Hematopoietic multipotent progenitor cell treated with erythropoietin and hydrocortisone succinate and interleukin-3 and kit ligand, for 17 days (in vitro differentiated cells): ENCODE data around the gene UTP11.
"Not testable (repeated sequence)": the region's sequence is repeated elsewhere in the genome, so short reads cannot be mapped to it uniquely, and the experiment has no call there.

Source experiments
- DNase-seq: peaks from one replicate; pipeline ENCODE4 v3.0.0-alpha.2; 2015; ENCODE audit warnings: low spot score

UTP11 gene

DNA sequence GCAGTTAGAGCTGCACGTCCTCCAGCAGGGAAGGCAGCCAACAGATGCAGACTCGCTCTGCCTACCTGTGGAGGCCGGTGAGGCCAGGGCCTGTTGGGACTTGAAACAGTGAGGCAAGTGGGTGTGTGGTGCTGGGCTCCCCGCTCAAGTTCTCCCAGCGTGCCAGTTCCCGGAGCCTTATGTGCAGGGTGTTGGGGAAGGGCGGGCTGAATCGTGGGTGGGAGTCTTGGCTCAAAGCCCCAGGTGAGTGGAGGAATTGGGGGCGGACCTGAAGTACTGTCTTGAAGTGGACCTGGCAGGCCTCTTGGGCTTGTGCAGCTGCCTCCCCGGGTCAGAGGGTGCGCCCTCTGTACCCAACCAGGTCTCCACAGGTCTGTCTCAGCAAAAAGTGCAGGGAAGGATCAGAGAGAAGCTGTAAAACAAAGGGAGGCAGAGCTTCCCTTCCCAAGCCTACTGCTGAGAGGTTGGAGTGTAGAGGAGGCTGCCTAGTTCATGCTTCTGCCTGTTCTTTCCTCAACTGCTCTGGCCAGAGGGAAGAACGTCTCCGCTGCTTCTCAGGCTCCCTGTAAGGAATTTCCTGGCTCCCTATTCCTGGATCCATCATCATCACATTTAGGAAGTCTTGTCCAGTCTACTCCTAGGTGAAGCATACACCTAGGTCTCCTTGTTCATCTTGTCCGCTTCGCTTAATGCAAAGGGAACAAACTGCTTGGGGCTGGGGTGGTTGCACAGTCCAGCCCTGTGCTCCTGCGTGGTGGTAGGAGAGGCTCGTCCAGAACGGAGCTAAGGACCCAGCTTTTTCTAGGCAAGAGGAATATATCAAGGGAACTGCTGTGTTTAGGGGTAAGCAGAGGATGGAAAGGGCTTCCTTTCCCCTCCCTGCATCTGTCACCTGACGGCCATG lies 14.9 kb downstream of the UTP11 start:
- DNase-seq, result no peak

GRCh38 chr1:38028105-38028591 lies 15.6 kb downstream of the UTP11 start:
- DNase-seq, result no peak

- no peak for DNase-seq
These were observed 16.1 kb downstream of the UTP11 start for GRCh38 chr1:38028671-38029070.

GRCh38 chr1:38029081-38029681 lies 16.6 kb downstream of the UTP11 start:
- DNase-seq, result no peak

DNA sequence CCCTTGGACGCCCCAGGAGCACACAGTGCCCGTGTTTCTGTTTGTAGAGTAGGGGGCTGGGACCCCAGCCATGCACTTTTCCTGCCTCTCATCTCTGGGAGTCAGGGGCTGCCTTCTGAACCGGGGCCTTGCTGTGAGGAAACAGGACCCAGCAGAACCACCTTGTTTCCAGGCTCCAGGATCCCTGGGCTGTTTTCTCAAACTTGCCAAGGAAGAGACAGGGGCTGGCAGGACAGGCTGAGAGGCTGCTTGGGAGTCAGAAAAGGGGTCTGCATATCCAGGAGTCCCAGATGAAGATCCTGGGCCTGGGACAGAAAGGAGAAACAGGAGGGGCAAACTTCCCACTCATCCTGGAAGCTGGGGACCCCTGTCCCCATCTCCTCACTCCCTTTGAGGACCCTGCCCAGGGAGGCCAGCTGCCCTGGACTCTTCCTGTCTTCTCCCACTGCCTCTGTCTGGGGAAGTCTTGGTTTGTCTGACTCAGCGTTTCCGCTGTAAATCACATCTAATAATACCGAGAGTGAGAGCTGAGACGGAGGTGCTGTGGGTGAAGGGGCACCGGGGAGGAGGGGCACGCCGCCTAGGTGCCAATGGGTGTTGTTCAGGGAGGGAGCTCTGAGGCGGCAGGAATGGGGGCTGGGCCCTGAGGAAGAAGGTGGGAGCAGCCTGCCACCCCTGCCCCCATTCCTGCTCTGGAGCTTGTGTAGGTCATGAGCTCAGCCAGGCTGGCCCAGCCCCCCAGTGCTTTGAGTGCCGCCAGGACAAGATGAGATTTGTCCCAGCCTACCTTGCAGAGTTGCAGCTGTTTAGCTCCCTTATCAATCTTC lies 17.4 kb downstream of the UTP11 start:
- DNase-seq, result no peak

DNA sequence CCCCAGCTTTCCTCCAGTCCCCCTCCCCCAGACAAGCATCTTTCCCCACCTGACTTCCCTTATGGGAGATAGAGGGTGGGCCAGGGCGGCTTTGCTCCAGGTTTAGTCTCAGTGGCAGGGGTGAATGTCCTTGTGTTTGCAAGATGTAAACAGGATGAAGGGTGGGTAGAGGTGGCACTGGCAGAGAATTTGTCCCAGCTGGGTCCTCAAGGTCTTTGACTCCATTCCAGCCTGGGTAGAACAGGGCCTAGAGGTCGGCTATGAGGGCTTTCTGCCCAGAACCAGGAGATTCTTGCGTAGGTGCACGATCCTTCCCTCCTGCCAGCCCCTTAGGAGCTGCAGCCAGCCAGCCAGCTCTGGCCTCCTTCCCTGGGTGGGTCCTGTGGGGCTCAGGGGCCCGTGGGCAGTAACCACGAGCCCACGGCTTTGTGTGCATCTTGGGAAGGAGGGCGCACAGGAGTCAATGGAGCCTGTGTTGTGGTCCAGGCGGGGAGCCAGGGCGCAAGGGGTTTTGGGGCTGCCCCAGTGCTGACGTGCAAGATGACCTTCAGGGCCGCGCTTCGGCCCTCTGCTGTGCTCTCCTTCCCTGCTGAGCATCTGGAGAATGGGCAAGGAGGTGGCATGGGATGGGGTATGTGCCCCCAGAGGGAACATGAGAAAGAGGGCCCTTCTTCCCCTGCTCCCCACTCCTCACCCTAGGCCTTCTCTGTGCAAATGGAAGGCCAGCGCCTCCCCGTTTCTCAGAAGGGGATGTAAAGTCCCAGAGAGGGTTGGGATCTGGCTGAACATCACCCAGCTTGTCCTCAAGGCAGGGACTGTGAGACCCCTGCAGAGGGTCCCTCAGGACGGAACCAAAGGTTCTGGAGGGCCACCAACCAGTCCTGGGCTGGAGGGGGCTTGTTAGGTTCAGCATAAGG lies 18.3 kb downstream of the UTP11 start:
- DNase-seq, result no peak

DNA sequence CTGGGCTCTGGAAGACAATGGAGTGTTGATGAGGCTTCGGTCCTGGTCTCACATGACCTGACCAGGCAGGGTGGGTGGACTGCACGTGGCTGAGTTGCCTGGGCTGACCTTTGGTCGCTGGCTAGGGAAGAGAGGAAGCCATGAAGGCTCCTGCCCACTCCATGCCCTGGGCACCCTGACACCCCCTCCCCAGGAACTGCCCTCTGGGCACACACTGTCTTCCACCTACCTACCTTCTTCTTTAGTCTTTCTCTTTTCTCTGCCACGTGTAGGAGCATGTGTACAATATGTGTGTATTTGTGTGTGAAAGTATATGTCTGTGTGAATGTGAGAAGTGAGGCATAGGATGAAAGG lies 19.0 kb downstream of the UTP11 start:
- DNase-seq, result no peak

DNA sequence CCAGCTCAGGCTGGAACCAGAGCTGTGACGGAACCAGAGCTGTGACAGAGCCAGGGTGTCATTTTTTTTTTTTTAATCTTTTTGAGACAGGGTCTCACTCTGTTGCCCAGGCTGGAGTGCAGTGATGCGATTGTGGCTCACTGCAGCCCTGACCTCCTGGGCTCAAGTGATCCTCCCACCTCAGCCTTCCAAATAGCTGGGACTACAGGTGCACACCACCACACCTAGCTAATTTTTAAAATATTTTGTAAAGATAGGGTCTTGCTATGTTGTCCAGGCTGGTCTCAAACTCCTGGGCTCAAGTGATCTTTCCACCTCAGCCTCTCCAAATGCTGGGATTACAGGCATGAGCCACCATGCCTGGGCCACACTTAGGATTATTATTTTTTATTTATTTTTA lies 20.5 kb downstream of the UTP11 start:
- not testable (repeated sequence) for DNase-seq

DNA sequence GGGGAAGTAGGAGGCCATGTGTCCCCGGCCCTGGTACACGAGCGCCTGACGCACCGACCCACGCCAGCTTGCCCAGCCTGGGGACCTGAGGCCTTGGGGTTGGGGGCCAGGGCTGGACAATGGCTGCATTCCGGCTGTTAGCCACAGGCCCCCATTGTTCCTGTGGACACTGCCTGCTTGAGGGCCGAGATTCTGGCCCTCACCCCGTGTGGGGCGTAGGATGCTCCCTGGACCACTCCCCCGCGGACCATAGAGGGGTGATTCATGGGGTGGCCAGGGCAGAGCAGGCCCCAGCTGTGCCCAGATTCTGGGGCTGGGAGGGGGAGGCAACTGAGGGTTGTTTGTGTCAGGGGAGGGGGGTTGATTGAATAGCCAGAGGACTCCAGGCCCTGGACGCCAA lies 22.3 kb downstream of the UTP11 start:
- no peak for DNase-seq

DNA sequence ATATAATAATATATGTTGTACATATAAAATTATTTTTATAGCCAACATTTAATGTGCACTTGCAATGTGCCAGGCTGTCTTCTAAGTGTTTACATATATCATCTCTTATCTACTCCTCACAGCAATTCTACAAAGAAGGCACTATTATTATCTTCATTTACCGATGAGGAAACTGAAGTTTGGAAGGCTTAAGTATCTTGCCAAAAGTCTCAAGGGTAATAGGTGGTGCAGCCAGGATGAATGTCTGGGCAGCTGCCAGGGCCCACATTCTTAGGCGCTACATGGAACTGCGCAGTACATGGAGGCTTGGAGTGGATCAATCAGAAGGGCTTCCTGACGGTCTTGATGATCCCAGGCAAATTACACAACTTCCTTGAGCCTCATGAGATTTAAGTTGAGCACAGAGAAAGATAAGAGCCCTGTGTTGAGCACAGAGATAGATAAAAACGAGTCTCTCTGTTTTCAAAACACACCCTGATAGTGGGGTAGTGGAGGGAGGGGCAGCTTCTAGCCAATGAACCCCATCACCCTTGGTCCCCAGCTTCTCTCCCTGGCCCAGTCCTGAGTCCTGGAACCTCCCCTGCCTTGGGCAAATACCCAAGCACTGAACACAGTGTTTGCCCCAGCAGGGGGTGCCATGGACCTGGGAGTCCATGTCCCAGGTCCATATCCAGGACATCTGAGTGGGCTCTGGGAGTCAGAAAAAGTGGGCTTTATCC lies 24.8 kb downstream of the UTP11 start:
- DNase-seq, result peak; percentile 26

GRCh38 chr1:38038861-38039260 lies 26.3 kb downstream of the UTP11 start:
- no peak for DNase-seq

DNA sequence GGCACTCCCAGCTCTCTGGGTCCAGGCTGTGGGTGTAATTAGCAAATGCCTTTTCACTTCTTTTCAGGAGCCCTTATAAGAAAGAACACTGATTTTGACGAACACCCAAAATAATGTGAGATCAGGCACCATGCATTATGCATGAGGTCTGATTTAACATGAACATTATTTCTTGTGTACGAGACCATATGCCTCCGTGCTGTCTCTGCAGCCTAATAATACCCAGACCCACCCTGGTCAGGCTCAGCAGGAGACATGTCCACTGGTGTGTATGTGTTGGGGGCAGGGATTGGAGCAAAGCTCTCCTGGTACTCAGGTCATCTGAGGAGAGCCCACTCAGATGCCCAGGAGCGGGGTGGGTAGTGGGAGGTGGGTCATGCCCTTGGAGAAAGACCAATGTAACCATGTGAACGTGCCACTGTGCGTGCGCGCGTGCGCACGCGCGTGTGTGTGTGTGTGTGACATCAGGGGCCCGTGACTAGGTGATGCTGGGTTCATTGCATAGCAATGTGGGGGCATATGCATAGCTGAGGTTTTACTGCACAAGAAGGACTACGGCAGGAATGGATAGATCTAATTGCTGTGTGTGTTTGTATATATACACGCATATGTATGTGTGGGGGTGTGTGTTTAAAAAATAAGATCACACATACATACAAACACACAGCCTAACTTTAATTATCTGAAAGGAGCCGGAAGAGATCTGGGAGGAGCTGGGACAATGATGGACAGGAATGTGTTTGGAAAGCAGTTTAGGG lies 27.0 kb downstream of the UTP11 start:
- DNase-seq, result no peak

- no peak for DNase-seq
These were observed 29.7 kb downstream of the UTP11 start for GRCh38 chr1:38041936-38042834.

GRCh38 chr1:38043036-38043747 lies 30.7 kb downstream of the UTP11 start:
- no peak for DNase-seq

DNA sequence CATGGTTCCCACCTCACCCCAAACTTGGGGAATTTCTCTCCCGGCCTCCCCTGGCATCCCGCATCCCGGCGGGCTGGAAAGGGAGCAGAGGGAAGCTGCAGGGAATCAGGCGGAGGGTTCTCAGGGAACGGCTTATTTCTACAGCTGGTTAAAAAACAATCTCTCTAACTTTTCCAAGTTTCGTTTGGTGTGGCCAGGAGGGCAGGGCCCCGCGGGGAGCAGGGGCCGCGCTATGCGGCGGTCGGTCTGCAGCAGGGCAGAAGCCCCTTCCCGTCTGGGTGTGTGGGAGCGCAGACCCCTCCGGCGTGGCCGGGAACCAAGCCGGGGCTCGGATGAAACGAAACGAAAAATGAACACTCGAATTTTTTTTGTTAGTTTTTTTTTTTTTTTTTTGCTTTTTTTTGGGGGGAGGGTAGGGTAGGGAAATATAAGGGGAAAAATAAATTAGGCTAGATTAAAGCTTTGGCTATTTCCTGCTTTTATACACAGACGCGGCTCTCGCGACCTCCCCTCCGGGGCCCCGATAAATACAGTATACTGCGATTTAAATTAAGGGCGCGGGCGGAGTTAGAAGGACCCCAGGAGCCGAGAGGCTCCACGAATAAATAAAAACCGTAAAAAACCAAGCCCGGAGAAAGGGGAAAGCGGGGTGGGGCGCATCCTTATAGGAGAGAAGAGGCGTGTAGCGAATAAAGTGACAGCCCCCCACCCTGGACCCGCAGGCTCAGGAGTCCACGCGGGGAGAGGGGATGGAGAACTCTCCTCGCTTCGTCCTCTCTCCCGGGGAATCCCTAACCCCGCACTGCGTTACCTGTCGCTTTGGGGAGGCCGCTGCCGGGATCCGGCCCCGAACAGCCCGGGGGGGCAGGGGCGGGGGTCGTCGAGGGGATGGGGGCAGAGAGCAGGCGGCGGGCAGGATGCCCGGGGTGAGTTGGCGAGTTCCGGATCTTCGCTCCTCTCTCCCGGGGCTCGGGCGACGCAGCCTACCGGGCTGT lies 32.0 kb downstream of the UTP11 start:
- DNase-seq, result no peak

DNA sequence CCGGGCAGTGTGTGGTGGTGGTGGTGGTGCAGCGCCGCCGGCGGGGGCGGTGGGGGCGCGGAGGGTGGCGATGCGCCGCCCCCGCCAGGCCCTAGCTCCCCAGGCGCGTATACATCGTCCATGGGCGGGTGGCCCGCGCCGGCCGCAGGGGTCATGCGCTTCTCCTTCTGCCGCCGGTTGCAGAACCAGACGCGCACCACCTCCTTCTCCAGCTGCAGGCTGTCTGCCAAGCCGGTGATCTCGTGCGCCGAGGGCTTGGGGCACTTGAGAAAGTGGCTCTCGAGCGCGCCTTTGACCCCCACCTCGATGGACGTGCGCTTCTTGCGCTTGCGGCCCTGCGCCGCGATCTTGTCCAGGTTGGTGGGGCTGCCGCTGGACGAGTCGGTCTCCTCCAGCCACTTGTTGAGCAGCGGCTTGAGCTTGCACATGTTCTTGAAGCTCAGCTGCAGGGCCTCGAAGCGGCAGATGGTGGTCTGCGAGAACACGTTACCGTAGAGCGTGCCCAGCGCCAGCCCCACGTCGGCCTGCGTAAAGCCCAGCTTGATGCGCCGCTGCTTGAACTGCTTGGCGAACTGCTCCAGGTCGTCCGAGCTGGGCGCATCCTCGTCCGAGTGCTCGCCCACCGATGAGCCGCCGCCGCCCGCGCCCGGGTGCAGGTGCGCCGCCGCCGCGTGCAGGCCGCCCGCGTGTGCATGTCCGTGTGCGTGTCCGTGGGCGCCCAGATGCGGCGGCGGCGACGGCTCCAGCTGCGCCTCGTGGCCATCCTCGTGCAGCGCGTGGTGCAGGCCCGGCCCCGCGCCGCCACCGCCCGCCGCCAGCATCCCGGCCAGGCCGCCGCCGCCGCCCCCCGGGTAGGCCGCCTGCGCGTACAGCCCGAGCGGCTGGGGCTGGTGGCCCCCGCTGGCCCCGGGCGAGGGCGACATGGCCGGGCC lies 33.1 kb downstream of the UTP11 start:
- DNase-seq, result no peak
